ENCODE data around the gene IRAK1.

Gene IRAK1

GRCh38 chrX:154024271-154024670 is 4.6 kb upstream of the IRAK1 start:
- Histone ChIP-seq H3K9me3 (ENCODE audit: control insufficient read depth, insufficient read depth, low read length) (no peaks in the 10 kb centered on the region), H3K4me1 (ENCODE audit: control insufficient read depth, low read length) (peaks cover 10% of the 10 kb centered on the region), H3K27ac (ENCODE audit: low read depth, low read length) (no peak overlapping the region), H3K4me3 (ENCODE audit: low read length) (no peak overlapping the region), H3K79me2 (ENCODE audit: control insufficient read depth, low read length) (peaks cover 16% of the 10 kb centered on the region), H3K4me2 (ENCODE audit: low read length) (no peak overlapping the region), H4K20me1 (ENCODE audit: control insufficient read depth, insufficient read depth, low read depth, low read length) (no peaks in the 10 kb centered on the region), H3K9me2 (replicated peaks; ENCODE audit: control insufficient read depth, low read length) (no peaks in the 10 kb centered on the region), H3K27me3 (ENCODE audit: control insufficient read depth, low read length) (peaks cover 3% of the 10 kb centered on the region; the same call in 1 of the 2 replicates), H3F3A (ENCODE audit: control insufficient read depth, insufficient read depth) (no peaks in the 10 kb centered on the region), H3K36me3 (ENCODE audit: control insufficient read depth, low read length) (peaks cover 5% of the 10 kb centered on the region)
- no peak for TF ChIP-seq CTCF (IDR thresholded peaks at IDR 0.05; ENCODE audit: low read depth, low read length, poor library complexity, severe bottlenecking)
- no peak for TF ChIP-seq EZH2phosphoT487 (IDR thresholded peaks at IDR 0.05; ENCODE audit: borderline replicate concordance, low read length)

- H3K9me3 ChIP-seq (ENCODE audit: control insufficient read depth, insufficient read depth, low read length): no peaks in the 10 kb centered on the region
- H3K27ac ChIP-seq (ENCODE audit: low read depth, low read length): no peak overlapping the region
- H3K79me2 ChIP-seq (ENCODE audit: control insufficient read depth, low read length): peaks cover 24% of the 10 kb centered on the region
- H3K4me2 ChIP-seq (ENCODE audit: low read length): no peak overlapping the region
- peaks cover 10% of the 10 kb centered on the region for H3K4me1 ChIP-seq (ENCODE audit: control insufficient read depth, low read length)
- no peaks in the 10 kb centered on the region for H3K9me2 ChIP-seq (replicated peaks; ENCODE audit: control insufficient read depth, low read length)
- peaks cover 10% of the 10 kb centered on the region for H3K36me3 ChIP-seq (ENCODE audit: control insufficient read depth, low read length)
- no peaks in the 10 kb centered on the region for H4K20me1 ChIP-seq (ENCODE audit: control insufficient read depth, insufficient read depth, low read depth, low read length)
- peaks cover 3% of the 10 kb centered on the region; the same call in 1 of the 2 replicates for H3K27me3 ChIP-seq (ENCODE audit: control insufficient read depth, low read length)
- H3F3A ChIP-seq (ENCODE audit: control insufficient read depth, insufficient read depth): no peaks in the 10 kb centered on the region
- H3K4me3 ChIP-seq (ENCODE audit: low read length): no peak overlapping the region
- TF ChIP-seq CTCF (IDR thresholded peaks at IDR 0.05; ENCODE audit: low read depth, low read length, poor library complexity, severe bottlenecking) (no peak), EZH2phosphoT487 (IDR thresholded peaks at IDR 0.05; ENCODE audit: borderline replicate concordance, low read length) (no peak)
Observed at GRCh38 chrX:154023276-154024000, 3.7 kb upstream of the IRAK1 start.

- Histone ChIP-seq H3K27ac (ENCODE audit: low read depth, low read length) (no peak overlapping the region), H3K27me3 (ENCODE audit: control insufficient read depth, low read length) (peaks cover 3% of the 10 kb centered on the region; the same call in 1 of the 2 replicates)
Observed at GRCh38 chrX:154022108-154022507, 2.4 kb upstream of the IRAK1 start.

More at GRCh38 chrX:154022108-154022507, 2.4 kb upstream of the IRAK1 start:
- Histone ChIP-seq H3K36me3 (ENCODE audit: control insufficient read depth, low read length) (peaks cover 20% of the 10 kb centered on the region), H3K4me3 (ENCODE audit: low read length) (no peak overlapping the region), H3K9me2 (replicated peaks; ENCODE audit: control insufficient read depth, low read length) (no peaks in the 10 kb centered on the region), H3F3A (ENCODE audit: control insufficient read depth, insufficient read depth) (no peaks in the 10 kb centered on the region), H3K9me3 (ENCODE audit: control insufficient read depth, insufficient read depth, low read length) (no peaks in the 10 kb centered on the region), H3K4me1 (ENCODE audit: control insufficient read depth, low read length) (peaks cover 16% of the 10 kb centered on the region), H3K79me2 (ENCODE audit: control insufficient read depth, low read length) (peaks cover 34% of the 10 kb centered on the region), H3K4me2 (ENCODE audit: low read length) (no peak overlapping the region), H4K20me1 (ENCODE audit: control insufficient read depth, insufficient read depth, low read depth, low read length) (no peaks in the 10 kb centered on the region)
- TF ChIP-seq CTCF (IDR thresholded peaks at IDR 0.05; ENCODE audit: low read depth, low read length, poor library complexity, severe bottlenecking) (no peak), EZH2phosphoT487 (IDR thresholded peaks at IDR 0.05; ENCODE audit: borderline replicate concordance, low read length) (no peak)

Measured in DOHH2 (cell line).